HEK293 (cell line): ENCODE measurements around the gene CROCC.

Source experiments
- CTCF ChIA-PET: fragments of 350-600 bp; formaldehyde crosslinking; extraction: SDS; loops from one replicate; lab custom pipeline; 2021; ENCODE audit warnings: antibody characterized with exemption; lab: Yijun Ruan, JAX
- POLR2A ChIA-PET: fragments of 300-600 bp; formaldehyde crosslinking; extraction: SDS; loops from one replicate; lab custom pipeline; 2020; ENCODE audit warnings: antibody characterized with exemption, inconsistent platforms; lab: Yijun Ruan, JAX
- H3K27ac ChIP-seq: fragments of 200-500 bp; sonication (Bioruptor generic); 2 replicates; pipeline ENCODE4 v1.5.1; 2014; ENCODE audit warnings: low read depth, low read length, control low read depth, inconsistent platforms; ENCODE audit errors: extremely low read depth
- H3K36me3 ChIP-seq, 2 experiments: fragments of 200-500 bp in 1 of 2; sonication (Bioruptor generic) in 1 of 2; 1 replicate in 1 of 2; 2 replicates in 1 of 2; pipeline ENCODE4 v1.5.1; 2014 to 2017; ENCODE audit warnings: inconsistent platforms in 2 of 2, low read length in 2 of 2; ENCODE audit not compliant: control insufficient read depth in 2 of 2, insufficient read depth in 1 of 2
- H3K4me1 ChIP-seq: fragments of 200-500 bp; sonication (Bioruptor generic); 2 replicates; pipeline ENCODE4 v1.5.1; 2014; ENCODE audit warnings: mild to moderate bottlenecking, low read length, inconsistent platforms; ENCODE audit not compliant: control insufficient read depth, insufficient read depth
- H3K4me3 ChIP-seq: 2 replicates; pipeline ENCODE4 v1.5.1; 2011; ENCODE audit warnings: low read depth, mild to moderate bottlenecking, control low read depth, low read length, moderate library complexity
- H3K9me3 ChIP-seq: fragments of 200-500 bp; sonication (Bioruptor generic); 2 replicates; pipeline ENCODE4 v1.5.1; 2014; ENCODE audit warnings: low read depth, low read length, inconsistent platforms; ENCODE audit not compliant: control insufficient read depth, insufficient read depth
- GLIS1 ChIP-seq: fragments of 450-650 bp; formaldehyde crosslinking; IDR thresholded peaks from 2 replicates; pipeline ENCODE4 v1.5.1; 2016; ENCODE audit warnings: missing biosample characterization, missing genetic modification characterization
- GLIS2 ChIP-seq: fragments of 450-650 bp; formaldehyde crosslinking; IDR thresholded peaks from 2 replicates; pipeline ENCODE4 v1.5.1; 2016; ENCODE audit warnings: missing biosample characterization, missing genetic modification characterization
- KLF9 ChIP-seq: fragments of 450-650 bp; formaldehyde crosslinking; IDR thresholded peaks from 2 replicates; pipeline ENCODE4 v1.5.1; 2016; ENCODE audit warnings: missing biosample characterization, missing genetic modification characterization, low read depth
- REST ChIP-seq: fragments of 450-650 bp; formaldehyde crosslinking; IDR thresholded peaks from 2 replicates; pipeline ENCODE4 v1.5.1; 2016; ENCODE audit warnings: missing biosample characterization, missing genetic modification characterization
- ZBTB11 ChIP-seq: fragments of 450-650 bp; formaldehyde crosslinking; conservative IDR thresholded peaks from 2 replicates; pipeline ENCODE4 v1.5.1; 2016; ENCODE audit warnings: low read depth, missing biosample characterization, missing genetic modification characterization
- ZBTB8A ChIP-seq: fragments of 450-650 bp; formaldehyde crosslinking; IDR thresholded peaks from 2 replicates; pipeline ENCODE4 v1.5.1; 2016; ENCODE audit warnings: missing biosample characterization, missing genetic modification characterization
- ZFP37 ChIP-seq: fragments of 450-650 bp; formaldehyde crosslinking; IDR thresholded peaks from 2 replicates; pipeline ENCODE4 v1.5.1; 2016; ENCODE audit warnings: missing biosample characterization, missing genetic modification characterization
- ZNF114 ChIP-seq: fragments of 450-650 bp; formaldehyde crosslinking; IDR thresholded peaks from 2 replicates; pipeline ENCODE4 v1.5.0; 2017; ENCODE audit warnings: missing biosample characterization, missing genetic modification characterization
- ZNF266 ChIP-seq: fragments of 450-650 bp; formaldehyde crosslinking; IDR thresholded peaks from 2 replicates; pipeline ENCODE4 v1.5.1; 2016; ENCODE audit warnings: missing biosample characterization, missing genetic modification characterization, low read depth
- ZNF394 ChIP-seq: fragments of 450-650 bp; formaldehyde crosslinking; IDR thresholded peaks from 2 replicates; pipeline ENCODE4 v1.5.1; 2016; ENCODE audit warnings: missing biosample characterization, missing genetic modification characterization, mild to moderate bottlenecking, moderate library complexity, borderline replicate concordance
- ZNF426 ChIP-seq: fragments of 450-650 bp; formaldehyde crosslinking; IDR thresholded peaks from 2 replicates; pipeline ENCODE4 v1.5.1; 2017; ENCODE audit warnings: missing biosample characterization, missing genetic modification characterization, mild to moderate bottlenecking, inconsistent platforms, moderate library complexity
- ZNF518A ChIP-seq: fragments of 450-650 bp; formaldehyde crosslinking; conservative IDR thresholded peaks from 2 replicates; pipeline ENCODE4 v1.5.1; 2016; ENCODE audit warnings: low read depth, missing biosample characterization, missing genetic modification characterization
- ZNF623 ChIP-seq: fragments of 450-650 bp; formaldehyde crosslinking; IDR thresholded peaks from 2 replicates; pipeline ENCODE4 v1.5.1; 2016; ENCODE audit warnings: missing biosample characterization, missing genetic modification characterization

The CROCC gene

GRCh38 chr1:17013491-17014320, 92.0 kb downstream of the CROCC start:
- Histone ChIP-seq H3K4me3 (no peak overlapping the region), H3K36me3 (peaks cover under 1 to 13% of the 10 kb centered on the region in 2 experiments; a peak in 2 of 3 replicates), H3K9me3 (no peaks in the 10 kb centered on the region), H3K4me1 (peaks cover 2% of the 10 kb centered on the region; the same call in 1 of the 2 replicates), H3K27ac (no peak overlapping the region)
- ChIA-PET CTCF (interaction anchor here (0.6 to 1.8 kb wide), 5 partner anchors 27 to 52 kb away, joined by 3 to 10 read pairs (median 3); no protein-coding TSS in a partner anchor), POLR2A (interaction anchor here (1.2 kb wide), 2 partner anchors 10 to 53 kb away, joined by 3 read pairs; no protein-coding TSS in a partner anchor)
- TF ChIP-seq ZFP37 (tag by site-specific recombination) (no peak), REST (tag by site-specific recombination) (peak; percentile 48; the same call in 1 of the 2 replicates), ZBTB8A (tag by site-specific recombination) (peak; percentile 43; the same call in 1 of the 2 replicates), GLIS2 (tag by site-specific recombination) (peak; percentile 19; the same call in 1 of the 2 replicates), GLIS1 (tag by site-specific recombination) (peak; percentile 98), ZNF426 (tag by site-specific recombination) (peak; percentile 66), KLF9 (tag by site-specific recombination) (no peak), ZNF114 (tag by site-specific recombination) (no peak), ZNF266 (peak; percentile 39; the same call in 1 of the 2 replicates), ZNF394 (tag by site-specific recombination) (peak; percentile 88), ZBTB11 (tag by site-specific recombination) (peak; percentile 45; the same call in 1 of the 2 replicates), ZNF623 (tag by site-specific recombination) (peak; percentile 60), ZNF518A (tag by site-specific recombination) (peak; percentile 75)
